HepG2 (cell line): ENCODE data around the gene ARL5A. TPM values are rescaled to one million over a fixed set of nuclear protein-coding genes. Genes with fewer than 3 reads are reported as not detected.

Experiments used
- ATAC-seq: fragments of 200-7000 bp; cut with Tn5 transposase; 3 replicates; pipeline ENCODE4 v1.9.1; 2020; ENCODE audit warnings: mild to moderate bottlenecking, moderate library complexity
- BruUV-seq: library from RNA; stranded (reverse); fragments of 400-500 nt; replicated peaks from 2 replicates; lab custom pipeline; 2021; lab: Mats Ljungman, UMichigan
- CTCF ChIA-PET: fragments of 300-600 bp; formaldehyde crosslinking; extraction: SDS; loops from one replicate; lab custom pipeline; 2021; ENCODE audit warnings: low total read pairs, inconsistent platforms, low intra/inter-chr PET ratio; lab: Yijun Ruan, JAX
- POLR2A ChIA-PET: fragments of 350-600 bp; sonication (Branson Sonifier 250); formaldehyde crosslinking; loops from one replicate; lab custom pipeline; 2020; ENCODE audit warnings: antibody characterized with exemption, inconsistent platforms; lab: Yijun Ruan, JAX
- DNase-seq: peaks from one replicate; pipeline ENCODE4 v3.0.0-alpha.2; 2015; ENCODE audit warnings: low spot score
- FAIRE-seq: peaks from 3 replicates; lab custom pipeline; 2011; peaks lifted over from hg19 to GRCh38; lab: Jason Lieb, UNC
- H2AFZ ChIP-seq: one replicate; pipeline ENCODE4 v1.6.1; 2011; ENCODE audit warnings: low read length, inconsistent platforms
- H3K27ac ChIP-seq: fragments of 300-600 bp; 3 replicates; pipeline ENCODE4 v1.8.0; 2011; ENCODE audit warnings: mixed run types, mild to moderate bottlenecking, mixed read lengths, low read length, inconsistent platforms; ENCODE audit not compliant: insufficient read depth; ENCODE audit errors: extremely low read length
- H3K27me3 ChIP-seq, 2 experiments: fragments of 200-600 bp in 1 of 2; 2 replicates in 1 of 2; 3 replicates in 1 of 2; pipeline versions ENCODE4 v1.6.0 to v1.8.0; 2011; ENCODE audit warnings: low read length in 2 of 2, mild to moderate bottlenecking in 2 of 2, moderate library complexity in 2 of 2, inconsistent platforms in 1 of 2; ENCODE audit not compliant: insufficient read depth in 2 of 2, control insufficient read depth in 1 of 2
- H3K36me3 ChIP-seq, 2 experiments: fragments of 200-600 bp in 1 of 2; replicated peaks in 1 of 2; 2 replicates in 1 of 2; 3 replicates in 1 of 2; pipeline versions ENCODE4 v1.5.1 to v1.8.0; 2011; ENCODE audit warnings: low read length in 2 of 2, inconsistent platforms in 1 of 2; ENCODE audit not compliant: insufficient read depth in 2 of 2, control insufficient read depth in 1 of 2
- H3K4me1 ChIP-seq: 2 replicates; pipeline ENCODE4 v1.5.1; 2012; ENCODE audit warnings: low read length, inconsistent platforms; ENCODE audit not compliant: insufficient read depth
- H3K4me2 ChIP-seq: 2 replicates; pipeline ENCODE4 v1.6.0; 2011; ENCODE audit warnings: low read depth, low read length, inconsistent platforms
- H3K4me3 ChIP-seq, 3 experiments: fragments of 200-600 bp in 1 of 3; sonication (generic), shearing (Covaris generic) in 1 of 3; replicated peaks in 1 of 3; 2 replicates each; pipeline ENCODE4 v1.5.1; 2011 to 2016; ENCODE audit warnings: low read length in 3 of 3, inconsistent platforms in 2 of 3, low read depth in 2 of 3, mild to moderate bottlenecking in 2 of 3, control low read depth in 1 of 3, mixed read lengths in 1 of 3; ENCODE audit not compliant: insufficient read depth in 1 of 3
- H3K79me2 ChIP-seq: one replicate; pipeline ENCODE4 v1.6.1; 2011; ENCODE audit warnings: low read length, inconsistent platforms; ENCODE audit not compliant: insufficient read depth
- H3K9ac ChIP-seq: 2 replicates; pipeline ENCODE4 v1.6.0; 2011; ENCODE audit warnings: mild to moderate bottlenecking, low read depth, low read length, inconsistent platforms; ENCODE audit not compliant: insufficient read depth
- H3K9me3 ChIP-seq: 2 replicates; pipeline ENCODE4 v1.5.1; 2012; ENCODE audit warnings: mild to moderate bottlenecking, low read length
- H4K20me1 ChIP-seq: 2 replicates; pipeline ENCODE4 v1.6.0; 2011; ENCODE audit warnings: inconsistent platforms, mild to moderate bottlenecking, low read length, moderate library complexity; ENCODE audit not compliant: insufficient read depth
- CENPT ChIP-seq: sonication (generic); formaldehyde crosslinking; IDR thresholded peaks from 2 replicates; pipeline ENCODE4 v1.8.0; 2022; ENCODE audit warnings: low read depth, mild to moderate bottlenecking, moderate library complexity, missing genetic modification reagents
- CREM ChIP-seq, 2 experiments: sonication (generic) in 1 of 2; formaldehyde crosslinking in 1 of 2; IDR thresholded peaks; 2 replicates each; pipeline versions ENCODE4 v1.4.0 to v1.6.1; 2016 to 2020; ENCODE audit warnings: antibody characterized with exemption in 1 of 2, mild to moderate bottlenecking in 1 of 2, missing genetic modification reagents in 1 of 2
- MYNN ChIP-seq: sonication (generic); formaldehyde crosslinking; IDR thresholded peaks from 2 replicates; pipeline ENCODE4 v1.4.0; 2020; ENCODE audit warnings: mild to moderate bottlenecking, low read depth, missing genetic modification reagents
- TCF7 ChIP-seq: sonication (generic); IDR thresholded peaks from 2 replicates; pipeline ENCODE4 v1.6.1; 2016; ENCODE audit warnings: antibody characterized with exemption, low read depth
- TCF7L2 ChIP-seq: IDR thresholded peaks from 2 replicates; pipeline ENCODE4 v1.6.1; 2011; ENCODE audit warnings: mild to moderate bottlenecking, low read depth, low read length, moderate library complexity
- ZBTB20 ChIP-seq: sonication (generic); formaldehyde crosslinking; IDR thresholded peaks from 2 replicates; pipeline ENCODE4 v1.8.1; 2023; ENCODE audit warnings: missing genetic modification reagents, low read depth, mild to moderate bottlenecking, borderline replicate concordance
- ZBTB44 ChIP-seq: sonication (generic); formaldehyde crosslinking; IDR thresholded peaks from 2 replicates; pipeline ENCODE4 v1.4.0; 2020; ENCODE audit warnings: missing genetic modification reagents
- ZFYVE20 ChIP-seq: sonication (generic); formaldehyde crosslinking; IDR thresholded peaks from 2 replicates; pipeline ENCODE4 v1.8.0; 2023; ENCODE audit warnings: low read depth, mild to moderate bottlenecking, moderate library complexity, missing genetic modification reagents, borderline replicate concordance
- ZNF557 ChIP-seq: sonication (generic); formaldehyde crosslinking; IDR thresholded peaks from 2 replicates; pipeline ENCODE4 v1.4.0; 2020; ENCODE audit warnings: missing genetic modification reagents
- ZNF569 ChIP-seq: sonication (generic); formaldehyde crosslinking; IDR thresholded peaks from 2 replicates; pipeline ENCODE4 v1.5.0; 2020; ENCODE audit warnings: mild to moderate bottlenecking, missing genetic modification reagents, moderate library complexity, borderline replicate concordance
- WGBS: methylation state at CpG from one replicate; pipeline ENCODE4 v1.1.6; 2017; ENCODE audit warnings: low lambda C conversion rate; 5-methylcytosine and 5-hydroxymethylcytosine counted together
- in situ Hi-C: cut with HindIII; loops from 2 replicates; pipeline ENCODE4 v1.10.0; 2017; ENCODE audit warnings: low pct_unique_long_range_greater_than_20kb; ENCODE audit not compliant: extremely low pct_ligation_motif_present
- intact Hi-C: fragments of 100-400 bp; cut with micrococcal nuclease; formaldehyde crosslinking; loops from one replicate; pipeline ENCODE4 v1.10.0; 2022; ENCODE audit not compliant: unreplicated experiment
- polyA plus RNA-seq, 8 experiments: library from polyadenylated mRNA; depleted of rRNA in 3 of 8; stranded (reverse) in 7 of 8; unstranded in 1 of 8; fragments of >200 nt; fragmentation: Illumina TruSeq in 4 of 8; extraction: Trizol in 4 of 8; gene quantifications; 2 replicates each; pipeline versions ENCODE4 v1.2.1 to v1.2.3, GENCODE V29; 2011 to 2016; ENCODE audit warnings: low read depth in 4 of 8, missing spikeins in 1 of 8, mixed read lengths in 1 of 8; ENCODE audit not compliant: insufficient read depth in 1 of 8
- total RNA-seq, 5 experiments: library from RNA; depleted of rRNA; stranded (reverse); fragments of >200 nt; fragmentation: Illumina TruSeq; extraction: Trizol; gene quantifications; 2 replicates each; pipeline ENCODE4 v1.2.3, GENCODE V29; 2016; ENCODE audit warnings: low read depth in 1 of 5
- TF ChIP-seq, protein P1 (sequence below): sonication (generic); formaldehyde crosslinking; IDR thresholded peaks from 2 replicates; pipeline ENCODE4 v1.5.0; 2020; ENCODE audit warnings: missing genetic modification reagents

The ARL5A gene
- total and polyA plus RNA-seq, 2 of the 13 experiments (the other 11 are each of a cell fraction or from before 2014, with no cell fraction given), result 47.5 to 149 TPM

- Histone ChIP-seq H4K20me1 (no peaks in the 10 kb centered on the region), H3K27ac (no peak overlapping the region), H3K27me3 (no peaks in the 10 kb centered on the region), H3K4me2 (no peak overlapping the region), H3K9ac (no peak overlapping the region), H3K4me1 (peaks cover 25% of the 10 kb centered on the region), H3K36me3 (peaks cover 0 to 4% of the 10 kb centered on the region in 2 experiments; a peak in 1 of 5 replicates), H3K79me2 (no peaks in the 10 kb centered on the region), H3K4me3 (no peak overlapping the region), H3K9me3 (no peaks in the 10 kb centered on the region), H2AFZ (no peak overlapping the region)
- ATAC-seq, result no peak
- WGBS, result 95% methylated on average over 3 of the region's 3 CpGs
- in situ Hi-C loops (no loop called here), intact Hi-C loops (no loop called here)
- DNase-seq, result no peak
- no peak for FAIRE-seq
- POLR2A ChIA-PET, result no interaction called here
- CTCF ChIA-PET, result no interaction called here
- BruUV-seq, result no TSS peak
- no peak for TF ChIP-seq MYNN (CRISPR knock-in tag)
- TF ChIP-seq TCF7, result no peak
- no peak for TF ChIP-seq ZNF569
- TF ChIP-seq, protein P1, sequence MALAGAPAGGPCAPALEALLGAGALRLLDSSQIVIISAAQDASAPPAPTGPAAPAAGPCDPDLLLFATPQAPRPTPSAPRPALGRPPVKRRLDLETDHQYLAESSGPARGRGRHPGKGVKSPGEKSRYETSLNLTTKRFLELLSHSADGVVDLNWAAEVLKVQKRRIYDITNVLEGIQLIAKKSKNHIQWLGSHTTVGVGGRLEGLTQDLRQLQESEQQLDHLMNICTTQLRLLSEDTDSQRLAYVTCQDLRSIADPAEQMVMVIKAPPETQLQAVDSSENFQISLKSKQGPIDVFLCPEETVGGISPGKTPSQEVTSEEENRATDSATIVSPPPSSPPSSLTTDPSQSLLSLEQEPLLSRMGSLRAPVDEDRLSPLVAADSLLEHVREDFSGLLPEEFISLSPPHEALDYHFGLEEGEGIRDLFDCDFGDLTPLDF, result no peak
- TF ChIP-seq CENPT (CRISPR knock-in tag), result no peak
- TF ChIP-seq ZBTB20 (CRISPR knock-in tag), result no peak
- no peak for TF ChIP-seq TCF7L2
- no peak for TF ChIP-seq ZBTB44 (CRISPR knock-in tag)
- no peak for TF ChIP-seq ZFYVE20 (CRISPR knock-in tag)
- no peak for TF ChIP-seq CREM (IDR thresholded peaks at IDR 0.05)
- TF ChIP-seq CREM (CRISPR knock-in tag; IDR thresholded peaks at IDR 0.05), result no peak
- no peak for TF ChIP-seq ZNF557 (CRISPR knock-in tag)
Measured at GRCh38 chr2:151833984-151834383, 5.8 kb upstream of the ARL5A start.
